Calu3 (cell line): ENCODE data around the gene ZNF729. TPM values are rescaled to one million over a fixed set of nuclear protein-coding genes. Genes with fewer than 3 reads are reported as not detected.

Source experiments
- Bru-seq: library from RNA; stranded (reverse); fragments of 400-500 nt; gene quantifications from one replicate; lab custom pipeline; 2021; lab: Mats Ljungman, UMichigan
- BruChase-seq, 2 experiments: library from RNA; stranded (reverse); fragments of 400-500 nt; gene quantifications; one replicate each; lab custom pipeline; 2021; lab: Mats Ljungman, UMichigan
- BruUV-seq: library from RNA; stranded (reverse); fragments of 400-500 nt; replicated peaks from 2 replicates; lab custom pipeline; 2021; lab: Mats Ljungman, UMichigan
- CTCF ChIA-PET: fragments of 300-600 bp; sonication (Branson Sonifier 250); formaldehyde crosslinking; loops from one replicate; lab custom pipeline; 2022; ENCODE audit warnings: antibody characterized with exemption; lab: Charles Lee
- DNase-seq: peaks from one replicate; pipeline ENCODE4 v3.0.0; 2022
- H3K27ac Mint-ChIP-seq: one replicate; pipeline ENCODE4 v1.8.0; 2022; ENCODE audit warnings: mixed read lengths; ENCODE audit not compliant: unreplicated experiment
- H3K27me3 Mint-ChIP-seq: one replicate; pipeline ENCODE4 v1.8.0; 2022; ENCODE audit warnings: mixed read lengths; ENCODE audit not compliant: unreplicated experiment
- H3K36me3 Mint-ChIP-seq: one replicate; pipeline ENCODE4 v1.8.0; 2022; ENCODE audit warnings: mild to moderate bottlenecking, moderate library complexity, mixed read lengths; ENCODE audit not compliant: insufficient read depth, unreplicated experiment
- H3K4me1 Mint-ChIP-seq: one replicate; pipeline ENCODE4 v1.8.0; 2022; ENCODE audit warnings: mild to moderate bottlenecking, low read depth, mixed read lengths; ENCODE audit not compliant: unreplicated experiment
- H3K4me3 Mint-ChIP-seq: one replicate; pipeline ENCODE4 v1.8.0; 2022; ENCODE audit warnings: mild to moderate bottlenecking, low read depth, moderate library complexity, mixed read lengths; ENCODE audit not compliant: unreplicated experiment
- H3K9me3 Mint-ChIP-seq: one replicate; pipeline ENCODE4 v1.8.0; 2022; ENCODE audit warnings: low read depth, mixed read lengths; ENCODE audit not compliant: unreplicated experiment
- intact Hi-C: fragments of 100-400 bp; cut with micrococcal nuclease; formaldehyde crosslinking; loops from one replicate; pipeline ENCODE4 v1.10.0; 2022; ENCODE audit not compliant: unreplicated experiment
- long read RNA-seq: library from polyadenylated mRNA; stranded (forward); transcript quantifications from one replicate; pipeline ENCODE4 v2.0.0, GENCODE V29; 2022
- total RNA-seq: library from RNA; stranded (reverse); gene quantifications from 2 replicates; pipeline ENCODE4 v1.2.3, GENCODE V29; 2022
- TF ChIP-seq, protein P1 (sequence below): fragments of 200-600 bp; IDR thresholded peaks from one replicate; pipeline ENCODE4 v1.8.0; 2022; ENCODE audit warnings: antibody characterized with exemption; ENCODE audit not compliant: unreplicated experiment

ZNF729 gene
- total RNA-seq: not detected in 2 replicates
- Bru-seq, nascent RNA: not detected
- not detected for BruChase-seq, experiment 1, labeled RNA remaining after a 6-hour chase
- BruChase-seq, experiment 2, labeled RNA remaining after a 2-hour chase: not detected
- long read RNA-seq: 0 reads

GRCh38 chr19:22286151-22286810, at the start of gene ZNF729:
Gene ZNF729, plus strand, starts transcription at chr19:22286441. Its CDS starts 85 bp downstream, at chr19:22286526.
- intact Hi-C loops: no loop called here
- CTCF ChIA-PET: no interaction called here
- no peaks in the 10 kb centered on the region for H3K4me1 Mint-ChIP-seq
- no peak within 1 kb of the TSS for H3K27ac Mint-ChIP-seq
- BruUV-seq: no TSS peak
- H3K36me3 Mint-ChIP-seq: no peaks in the 10 kb centered on the region
- H3K27me3 Mint-ChIP-seq: no peaks in the 10 kb centered on the region
- H3K9me3 Mint-ChIP-seq: peaks cover 5% of the 10 kb centered on the region
- H3K4me3 Mint-ChIP-seq: no peak within 1 kb of the TSS
- no peak for DNase-seq
- TF ChIP-seq, protein P1, sequence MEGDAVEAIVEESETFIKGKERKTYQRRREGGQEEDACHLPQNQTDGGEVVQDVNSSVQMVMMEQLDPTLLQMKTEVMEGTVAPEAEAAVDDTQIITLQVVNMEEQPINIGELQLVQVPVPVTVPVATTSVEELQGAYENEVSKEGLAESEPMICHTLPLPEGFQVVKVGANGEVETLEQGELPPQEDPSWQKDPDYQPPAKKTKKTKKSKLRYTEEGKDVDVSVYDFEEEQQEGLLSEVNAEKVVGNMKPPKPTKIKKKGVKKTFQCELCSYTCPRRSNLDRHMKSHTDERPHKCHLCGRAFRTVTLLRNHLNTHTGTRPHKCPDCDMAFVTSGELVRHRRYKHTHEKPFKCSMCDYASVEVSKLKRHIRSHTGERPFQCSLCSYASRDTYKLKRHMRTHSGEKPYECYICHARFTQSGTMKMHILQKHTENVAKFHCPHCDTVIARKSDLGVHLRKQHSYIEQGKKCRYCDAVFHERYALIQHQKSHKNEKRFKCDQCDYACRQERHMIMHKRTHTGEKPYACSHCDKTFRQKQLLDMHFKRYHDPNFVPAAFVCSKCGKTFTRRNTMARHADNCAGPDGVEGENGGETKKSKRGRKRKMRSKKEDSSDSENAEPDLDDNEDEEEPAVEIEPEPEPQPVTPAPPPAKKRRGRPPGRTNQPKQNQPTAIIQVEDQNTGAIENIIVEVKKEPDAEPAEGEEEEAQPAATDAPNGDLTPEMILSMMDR: no peak

GRCh38 chr19:22256856-22257255, 29.4 kb upstream of the ZNF729 start:
- H3K4me3 Mint-ChIP-seq: no peak overlapping the region
- peaks cover 9% of the 10 kb centered on the region for H3K9me3 Mint-ChIP-seq
- H3K27me3 Mint-ChIP-seq: no peaks in the 10 kb centered on the region
- no peak for DNase-seq
- CTCF ChIA-PET: no interaction called here
- intact Hi-C loops: no loop called here
- no peaks in the 10 kb centered on the region for H3K36me3 Mint-ChIP-seq
- no peaks in the 10 kb centered on the region for H3K4me1 Mint-ChIP-seq
- TF ChIP-seq, protein P1: no peak
- no TSS peak for BruUV-seq
- no peak overlapping the region for H3K27ac Mint-ChIP-seq

DNA sequence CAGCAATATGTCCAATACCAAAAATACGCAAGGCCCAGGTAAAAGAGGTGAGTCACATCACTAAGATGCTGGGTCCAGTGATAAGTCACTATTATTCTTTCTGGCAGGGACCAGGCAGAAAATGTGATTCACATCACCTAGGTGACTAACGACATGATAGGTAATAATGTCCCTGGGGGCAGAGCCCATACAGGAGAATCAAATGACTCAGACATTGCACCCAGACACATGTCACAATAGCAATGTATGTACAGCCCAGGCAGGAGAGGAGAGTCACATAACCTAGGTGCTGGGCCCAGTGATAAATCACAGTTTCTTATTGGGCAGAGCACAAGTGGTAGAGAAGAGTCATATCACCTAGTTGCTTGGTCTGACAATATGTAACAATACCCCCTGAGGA, 28.9 kb upstream of the ZNF729 start:
- no peaks in the 10 kb centered on the region for H3K27me3 Mint-ChIP-seq
- CTCF ChIA-PET: no interaction called here

DNA sequence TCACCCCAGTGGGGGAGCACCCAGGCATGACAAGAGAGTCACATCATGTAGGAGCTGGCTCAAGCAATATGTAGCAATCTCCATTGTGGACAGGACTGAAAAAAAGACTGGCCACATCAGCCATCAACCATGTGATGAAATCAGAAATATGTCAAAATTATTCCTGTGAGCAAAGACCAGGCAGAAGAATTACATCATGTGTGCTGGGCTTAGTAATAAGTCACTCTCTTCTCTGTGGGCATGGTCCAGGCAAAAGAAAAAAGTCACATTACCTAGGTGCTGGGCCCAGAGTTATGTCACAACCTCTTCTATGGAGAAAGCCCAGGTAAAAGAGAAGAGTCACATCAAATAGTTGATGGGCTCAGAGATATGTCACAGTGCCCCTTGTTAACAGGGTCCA, 28.3 kb upstream of the ZNF729 start:
- CTCF ChIA-PET: no interaction called here
- DNase-seq: no peak
- no peaks in the 10 kb centered on the region for H3K4me1 Mint-ChIP-seq
- H3K36me3 Mint-ChIP-seq: no peaks in the 10 kb centered on the region
- H3K9me3 Mint-ChIP-seq: peaks cover 6% of the 10 kb centered on the region
- no peak overlapping the region for H3K27ac Mint-ChIP-seq
- BruUV-seq: no TSS peak
- intact Hi-C loops: no loop called here
- no peaks in the 10 kb centered on the region for H3K27me3 Mint-ChIP-seq
- TF ChIP-seq, protein P1: no peak
- H3K4me3 Mint-ChIP-seq: no peak overlapping the region

More for the DNA sequence above, 28.9 kb upstream of the ZNF729 start:
- BruUV-seq: no TSS peak
- Mint-ChIP-seq H3K9me3 (peaks cover 6% of the 10 kb centered on the region), H3K36me3 (no peaks in the 10 kb centered on the region), H3K27ac (no peak overlapping the region), H3K4me1 (no peaks in the 10 kb centered on the region), H3K4me3 (no peak overlapping the region)
- no peak for DNase-seq
- intact Hi-C loops: no loop called here
- TF ChIP-seq, protein P1: no peak
